HEK293 (cell line): ENCODE results near the gene COA1.

ENCODE experiments used
- CTCF ChIP-seq: fragments of 450-650 bp; formaldehyde crosslinking; IDR thresholded peaks from 2 replicates; pipeline ENCODE4 v1.5.1; 2016; ENCODE audit warnings: missing biosample characterization, missing genetic modification characterization
- KLF1 ChIP-seq: fragments of 450-650 bp; formaldehyde crosslinking; IDR thresholded peaks from 2 replicates; pipeline ENCODE4 v1.5.1; 2016; ENCODE audit warnings: missing biosample characterization, missing genetic modification characterization
- KLF7 ChIP-seq: fragments of 450-650 bp; formaldehyde crosslinking; IDR thresholded peaks from 2 replicates; pipeline ENCODE4 v1.5.1; 2016; ENCODE audit warnings: missing biosample characterization, missing genetic modification characterization, borderline replicate concordance
- PATZ1 ChIP-seq: fragments of 450-650 bp; formaldehyde crosslinking; IDR thresholded peaks from 2 replicates; pipeline ENCODE4 v1.5.1; 2016; ENCODE audit warnings: missing biosample characterization, missing genetic modification characterization
- SP2 ChIP-seq: fragments of 450-650 bp; formaldehyde crosslinking; IDR thresholded peaks from 2 replicates; pipeline ENCODE4 v1.5.1; 2016; ENCODE audit warnings: missing biosample characterization, missing genetic modification characterization
- YY1 ChIP-seq: fragments of 450-650 bp; formaldehyde crosslinking; IDR thresholded peaks from 2 replicates; pipeline ENCODE4 v1.5.1; 2018; ENCODE audit warnings: missing biosample characterization, missing genetic modification characterization
- ZBTB26 ChIP-seq: fragments of 450-650 bp; formaldehyde crosslinking; optimal IDR thresholded peaks from 2 replicates; pipeline ENCODE3; 2016; ENCODE audit warnings: missing biosample characterization, mild to moderate bottlenecking, missing genetic modification characterization
- ZBTB48 ChIP-seq: fragments of 450-650 bp; formaldehyde crosslinking; IDR thresholded peaks from 2 replicates; pipeline ENCODE4 v1.5.1; 2016; ENCODE audit warnings: missing biosample characterization, missing genetic modification characterization
- ZFP69B ChIP-seq: fragments of 450-650 bp; formaldehyde crosslinking; IDR thresholded peaks from 2 replicates; pipeline ENCODE4 v1.5.1; 2016; ENCODE audit warnings: missing biosample characterization, missing genetic modification characterization
- ZNF133 ChIP-seq: fragments of 450-650 bp; formaldehyde crosslinking; IDR thresholded peaks from 2 replicates; pipeline ENCODE4 v1.5.1; 2016; ENCODE audit warnings: missing biosample characterization, missing genetic modification characterization
- ZNF449 ChIP-seq: fragments of 450-650 bp; formaldehyde crosslinking; IDR thresholded peaks from 2 replicates; pipeline ENCODE4 v1.5.1; 2017; ENCODE audit warnings: missing biosample characterization, mild to moderate bottlenecking, missing genetic modification characterization, moderate library complexity

- no peak for TF ChIP-seq KLF1
- TF ChIP-seq CTCF = no peak
- no peak for TF ChIP-seq ZNF449 (tag by site-specific recombination)
- TF ChIP-seq ZFP69B (tag by site-specific recombination) = no peak
- no peak for TF ChIP-seq ZNF133
- no peak for TF ChIP-seq KLF7 (tag by site-specific recombination)
- TF ChIP-seq ZBTB26 (tag by site-specific recombination) = no peak
- no peak for TF ChIP-seq ZBTB48 (tag by site-specific recombination)
- no peak for TF ChIP-seq SP2 (tag by site-specific recombination)
- no peak for TF ChIP-seq YY1 (tag by site-specific recombination)
- TF ChIP-seq PATZ1 (tag by site-specific recombination) = no peak
Observed at GRCh38 chr7:43677864-43678263, 51.5 kb downstream of the COA1 start.
